IMR-90 (cell line): ENCODE data around the gene HMOX2. TPM values are rescaled to one million over a fixed set of nuclear protein-coding genes. Genes with fewer than 3 reads are reported as not detected.

Source experiments
- ATAC-seq: fragments of 200-7000 bp; cut with Tn5 transposase; 2 replicates; pipeline ENCODE4 v1.9.1; 2020; ENCODE audit warnings: low read depth, mild to moderate bottlenecking, moderate library complexity
- BruUV-seq: library from RNA; stranded (reverse); fragments of 400-500 nt; replicated peaks from 2 replicates; lab custom pipeline; 2021; lab: Mats Ljungman, UMichigan
- CTCF ChIA-PET: fragments of 300-600 bp; formaldehyde crosslinking; extraction: SDS; loops from one replicate; lab custom pipeline; 2021; ENCODE audit warnings: antibody characterized with exemption; lab: Yijun Ruan, JAX
- POLR2A ChIA-PET: fragments of 300-600 bp; sonication (Branson Sonifier 250); formaldehyde crosslinking; loops from one replicate; lab custom pipeline; 2022; ENCODE audit warnings: antibody characterized with exemption; ENCODE audit not compliant: unreplicated experiment; lab: Charles Lee
- DNase-seq: peaks from one replicate; pipeline ENCODE4 v3.0.0; 2013
- H2AFZ ChIP-seq: replicated peaks from 2 replicates; pipeline ENCODE3; 2013; ENCODE audit warnings: low read length, mild to moderate bottlenecking; ENCODE audit not compliant: poor library complexity
- H2AK5ac ChIP-seq: 2 replicates; pipeline ENCODE4 v1.6.1; 2013; ENCODE audit warnings: low read depth, low read length, inconsistent platforms
- H2AK9ac ChIP-seq: replicated peaks from 2 replicates; pipeline ENCODE3; 2013; ENCODE audit warnings: mild to moderate bottlenecking, low read depth, low read length, moderate library complexity; ENCODE audit not compliant: poor library complexity
- H2BK120ac ChIP-seq: 2 replicates; pipeline ENCODE4 v1.6.1; 2013; ENCODE audit warnings: low read depth, low read length, inconsistent platforms
- H2BK15ac ChIP-seq: 3 replicates; pipeline ENCODE4 v1.6.1; 2013; ENCODE audit warnings: low read depth, low read length, inconsistent platforms
- H2BK20ac ChIP-seq: 2 replicates; pipeline ENCODE4 v1.6.1; 2013; ENCODE audit warnings: low read depth, mild to moderate bottlenecking, inconsistent platforms, low read length, moderate library complexity
- H2BK5ac ChIP-seq: 2 replicates; pipeline ENCODE4 v1.6.1; 2013; ENCODE audit warnings: mild to moderate bottlenecking, low read depth, low read length, inconsistent platforms; ENCODE audit not compliant: poor library complexity, severe bottlenecking
- H3K14ac ChIP-seq: replicated peaks from 2 replicates; pipeline ENCODE4 v1.6.1; 2013; ENCODE audit warnings: low read depth, low read length, inconsistent platforms
- H3K18ac ChIP-seq: 2 replicates; pipeline ENCODE4 v1.6.1; 2013; ENCODE audit warnings: low read depth, low read length, control low read depth
- H3K23ac ChIP-seq: 2 replicates; pipeline ENCODE4 v1.6.1; 2013; ENCODE audit warnings: low read depth, low read length, inconsistent platforms
- H3K27ac ChIP-seq: 2 replicates; pipeline ENCODE4 v1.5.1; 2013; ENCODE audit warnings: mild to moderate bottlenecking, control low read depth, low read length; ENCODE audit not compliant: insufficient read depth
- H3K27me3 ChIP-seq: 2 replicates; pipeline ENCODE4 v1.6.1; 2013; ENCODE audit warnings: low read length; ENCODE audit not compliant: control insufficient read depth, insufficient read depth
- H3K36me3 ChIP-seq: 2 replicates; pipeline ENCODE4 v1.6.1; 2013; ENCODE audit warnings: low read length, mixed read lengths; ENCODE audit not compliant: control insufficient read depth, insufficient read depth
- H3K4ac ChIP-seq: 2 replicates; pipeline ENCODE4 v1.6.1; 2013; ENCODE audit warnings: low read depth, low read length, inconsistent platforms
- H3K4me1 ChIP-seq: 2 replicates; pipeline ENCODE4 v1.6.1; 2013; ENCODE audit warnings: low read length, mixed read lengths; ENCODE audit not compliant: control insufficient read depth, insufficient read depth
- H3K4me2 ChIP-seq: 2 replicates; pipeline ENCODE4 v1.6.1; 2013; ENCODE audit warnings: low read depth, mild to moderate bottlenecking, control low read depth, low read length, moderate library complexity
- H3K4me3 ChIP-seq: 2 replicates; pipeline ENCODE4 v1.5.1; 2013; ENCODE audit warnings: low read depth, mild to moderate bottlenecking, control low read depth, low read length, moderate library complexity; ENCODE audit not compliant: insufficient read depth
- H3K56ac ChIP-seq: 2 replicates; pipeline ENCODE4 v1.6.1; 2013; ENCODE audit warnings: low read length, inconsistent platforms; ENCODE audit not compliant: insufficient read depth; ENCODE audit errors: extremely low read depth
- H3K79me1 ChIP-seq, 2 experiments: 2 replicates each; pipeline ENCODE4 v1.6.1; 2013; ENCODE audit warnings: low read length in 2 of 2, inconsistent platforms in 1 of 2, low read depth in 1 of 2
- H3K9ac ChIP-seq: 2 replicates; pipeline ENCODE4 v1.6.1; 2013; ENCODE audit warnings: low read depth, low read length, control low read depth
- H3K9me1 ChIP-seq: 2 replicates; pipeline ENCODE4 v1.6.1; 2013; ENCODE audit warnings: low read length, inconsistent platforms; ENCODE audit not compliant: insufficient read depth
- H3K9me3 ChIP-seq: 2 replicates; pipeline ENCODE4 v1.6.1; 2013; ENCODE audit warnings: low read length; ENCODE audit not compliant: control insufficient read depth, insufficient read depth
- H4K20me1 ChIP-seq: 2 replicates; pipeline ENCODE4 v1.6.1; 2013; ENCODE audit warnings: low read length, inconsistent platforms; ENCODE audit not compliant: insufficient read depth
- H4K5ac ChIP-seq: 2 replicates; pipeline ENCODE4 v1.6.1; 2013; ENCODE audit warnings: mild to moderate bottlenecking, low read depth, low read length, control low read depth
- H4K8ac ChIP-seq, 2 experiments: 2 replicates each; pipeline ENCODE4 v1.6.1; 2013; ENCODE audit warnings: low read depth in 2 of 2, low read length in 2 of 2, control low read depth in 1 of 2, inconsistent platforms in 1 of 2
- H4K91ac ChIP-seq: 2 replicates; pipeline ENCODE4 v1.6.1; 2013; ENCODE audit warnings: low read depth, low read length, inconsistent platforms; ENCODE audit not compliant: insufficient read depth
- BHLHE40 ChIP-seq: fragments of 150-350 bp; IDR thresholded peaks from 2 replicates; pipeline ENCODE4 v1.6.1; 2016; ENCODE audit warnings: mild to moderate bottlenecking, low read depth, low read length
- CEBPB ChIP-seq: IDR thresholded peaks from 2 replicates; pipeline ENCODE4 v1.6.1; 2012; ENCODE audit warnings: low read depth, low read length, improper control_type of control experiment
- CHD1 ChIP-seq: IDR thresholded peaks from 2 replicates; pipeline ENCODE4 v1.6.1; 2012; ENCODE audit warnings: low read depth, low read length, improper control_type of control experiment
- CTCF ChIP-seq: conservative IDR thresholded peaks from 2 replicates; pipeline ENCODE4 v1.5.1; 2012; ENCODE audit warnings: mild to moderate bottlenecking, low read depth, low read length, improper control_type of control experiment
- ELK1 ChIP-seq: fragments of 150-350 bp; IDR thresholded peaks from 2 replicates; pipeline ENCODE4 v1.6.1; 2016; ENCODE audit warnings: low read depth, mild to moderate bottlenecking, low read length, moderate library complexity, borderline replicate concordance
- FOS ChIP-seq: fragments of 150-350 bp; IDR thresholded peaks from 2 replicates; pipeline ENCODE4 v1.6.1; 2016; ENCODE audit warnings: low read depth, low read length
- MAFK ChIP-seq: IDR thresholded peaks from 2 replicates; pipeline ENCODE4 v1.6.1; 2012; ENCODE audit warnings: low read depth, low read length, improper control_type of control experiment
- MAZ ChIP-seq: IDR thresholded peaks from 2 replicates; pipeline ENCODE4 v1.6.1; 2012; ENCODE audit warnings: low read depth, mild to moderate bottlenecking, low read length, improper control_type of control experiment, moderate library complexity, borderline replicate concordance
- NFE2L2 ChIP-seq: fragments of 150-350 bp; IDR thresholded peaks from 2 replicates; pipeline ENCODE4 v1.6.1; 2016; ENCODE audit warnings: low read depth, mild to moderate bottlenecking, low read length
- RAD21 ChIP-seq: IDR thresholded peaks from 2 replicates; pipeline ENCODE4 v1.6.1; 2012; ENCODE audit warnings: low read length, improper control_type of control experiment
- RCOR1 ChIP-seq: IDR thresholded peaks from 2 replicates; pipeline ENCODE4 v1.6.1; 2012; ENCODE audit warnings: mild to moderate bottlenecking, low read length, improper control_type of control experiment; ENCODE audit not compliant: insufficient replicate concordance
- RFX5 ChIP-seq: IDR thresholded peaks from 2 replicates; pipeline ENCODE4 v1.8.0; 2012; ENCODE audit warnings: low read depth, mild to moderate bottlenecking, low read length, moderate library complexity
- SMC3 ChIP-seq: fragments of 150-350 bp; IDR thresholded peaks from 2 replicates; pipeline ENCODE4 v1.6.1; 2016; ENCODE audit warnings: low read depth, mild to moderate bottlenecking, antibody characterized with exemption, low read length, moderate library complexity
- USF2 ChIP-seq: fragments of 150-350 bp; IDR thresholded peaks from 2 replicates; pipeline ENCODE4 v1.6.1; 2017; ENCODE audit warnings: mild to moderate bottlenecking, antibody characterized with exemption, low read length, low read depth
- WGBS, 2 experiments: methylation state at CpG; one replicate each; pipeline versions ENCODE4 v1.1.5 to v1.1.7; 2013; ENCODE audit warnings: missing lambda C conversion rate in 2 of 2; ENCODE audit not compliant: insufficient read length in 1 of 2; ENCODE audit errors: extremely low coverage in 2 of 2; 5-methylcytosine and 5-hydroxymethylcytosine counted together
- dilution Hi-C: fragments of 300-500 bp; cut with HindIII; formaldehyde crosslinking; loops from one replicate; pipeline ENCODE4 v1.14.3; 2018; ENCODE audit warnings: low sequenced_read_pairs; ENCODE audit not compliant: unreplicated experiment
- in situ Hi-C: fragments of 300-500 bp; cut with MboI; formaldehyde crosslinking; loops from 3 replicates; pipeline ENCODE4 v1.14.3; 2019; ENCODE audit warnings: low sequenced_read_pairs, inconsistent platforms, mixed read lengths
- intact Hi-C: fragments of 100-400 bp; cut with micrococcal nuclease; formaldehyde crosslinking; loops from 2 replicates; pipeline ENCODE4 v1.10.0; 2022
- polyA plus RNA-seq, 3 experiments: library from polyadenylated mRNA; depleted of rRNA; stranded (reverse); fragments of >200 nt; gene quantifications; 2 replicates each; pipeline ENCODE4 v1.2.3, GENCODE V29; 2012; ENCODE audit warnings: low replicate concordance in 1 of 3
- total RNA-seq: library from RNA; depleted of rRNA; stranded (reverse); fragments of >200 nt; gene quantifications from 2 replicates; pipeline ENCODE4 v1.2.3, GENCODE V29; 2012

The HMOX2 gene
- total and polyA plus RNA-seq, 2 of the 4 experiments (the other 2 are of a cell fraction), result 93.9 to 98.8 TPM

- ChIA-PET POLR2A (no interaction called here), CTCF (interaction anchor here (0.6 kb wide), 1 partner anchor 206 kb away, joined by 3 read pairs; no protein-coding TSS in a partner anchor)
- Histone ChIP-seq H3K18ac (no peak overlapping the region), H3K4ac (no peak overlapping the region), H3K4me2 (no peak overlapping the region), H2BK20ac (no peak overlapping the region), H3K9ac (no peak overlapping the region), H3K27ac (no peak overlapping the region), H4K20me1 (peaks cover 12% of the 10 kb centered on the region; the same call in 1 of the 2 replicates), H3K9me1 (peaks cover 23% of the 10 kb centered on the region), H2AK5ac (peak overlapping the region; percentile 13; the same call in 1 of the 2 replicates), H3K79me1 (peaks cover 49 to 71% of the 10 kb centered on the region in 2 experiments), H4K5ac (no peak overlapping the region), H2AK9ac (no peak overlapping the region), H3K4me3 (no peak overlapping the region), H3K4me1 (peaks cover 18% of the 10 kb centered on the region), H3K56ac (no peak overlapping the region), H3K14ac (no peak overlapping the region), H2BK15ac (no peak overlapping the region), H4K8ac (no peak overlapping the region), H3K23ac (no peak overlapping the region), H3K9me3 (no peaks in the 10 kb centered on the region), H2BK120ac (no peak overlapping the region), H2AFZ (no peak overlapping the region), H2BK5ac (no peak overlapping the region), H3K36me3 (peaks cover 3% of the 10 kb centered on the region), H4K91ac (no peak overlapping the region), H3K27me3 (no peaks in the 10 kb centered on the region)
- ATAC-seq (no peak), DNase-seq (no peak)
- dilution Hi-C loops (no loop called here), in situ Hi-C loops (no loop called here), intact Hi-C loops (no loop called here)
- no TSS peak for BruUV-seq
- 86% methylated on average over 1 of the region's 3 CpGs; no CpG with 5 or more reads in 1 of the 2 experiments for WGBS, 2 experiments
- TF ChIP-seq RFX5, result no peak
- no peak for TF ChIP-seq USF2
- TF ChIP-seq FOS, result no peak
- TF ChIP-seq NFE2L2, result no peak
- no peak for TF ChIP-seq RAD21
- TF ChIP-seq CEBPB, result no peak
- TF ChIP-seq SMC3, result no peak
- TF ChIP-seq RCOR1, result no peak
- no peak for TF ChIP-seq ELK1
- TF ChIP-seq CTCF, result no peak
- TF ChIP-seq CHD1, result no peak
- TF ChIP-seq MAZ, result no peak
- TF ChIP-seq MAFK, result no peak
- no peak for TF ChIP-seq BHLHE40
Measured at GRCh38 chr16:4486126-4486893, 10.1 kb downstream of the HMOX2 start.
